HL-60 (cell line): ENCODE measurements around the gene OR6Y1.

ENCODE experiments used
- POLR2AphosphoS5 ChIP-seq: IDR thresholded peaks from 2 replicates; pipeline ENCODE4 v1.6.1; 2012; ENCODE audit warnings: low read depth
- TF ChIP-seq, protein P1 (sequence below): IDR thresholded peaks from one replicate; pipeline ENCODE4 v1.5.1; 2011; ENCODE audit warnings: low read length, control low read depth, inconsistent platforms; ENCODE audit not compliant: insufficient read depth

DNA sequence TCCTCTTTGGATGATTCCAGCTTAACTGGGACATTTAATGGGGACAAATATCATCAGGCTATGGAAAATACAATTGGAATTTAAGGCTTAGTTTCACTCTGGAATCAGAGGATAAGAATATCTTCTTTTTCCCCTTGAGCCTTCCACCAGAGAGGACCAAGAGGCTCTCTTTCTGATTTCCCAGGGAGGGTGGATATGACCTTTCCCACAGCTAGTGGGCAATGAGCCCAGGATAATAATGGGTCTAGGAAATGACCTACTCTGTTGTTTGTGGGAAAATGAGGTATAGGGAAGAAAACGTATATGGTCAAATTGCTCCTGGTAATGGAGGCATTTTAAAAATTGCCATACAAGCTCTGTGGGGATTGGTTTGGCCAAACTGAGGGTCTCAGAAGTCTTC, 1.9 kb downstream of the OR6Y1 start:
- no peak for TF ChIP-seq POLR2AphosphoS5
- TF ChIP-seq, protein P1, sequence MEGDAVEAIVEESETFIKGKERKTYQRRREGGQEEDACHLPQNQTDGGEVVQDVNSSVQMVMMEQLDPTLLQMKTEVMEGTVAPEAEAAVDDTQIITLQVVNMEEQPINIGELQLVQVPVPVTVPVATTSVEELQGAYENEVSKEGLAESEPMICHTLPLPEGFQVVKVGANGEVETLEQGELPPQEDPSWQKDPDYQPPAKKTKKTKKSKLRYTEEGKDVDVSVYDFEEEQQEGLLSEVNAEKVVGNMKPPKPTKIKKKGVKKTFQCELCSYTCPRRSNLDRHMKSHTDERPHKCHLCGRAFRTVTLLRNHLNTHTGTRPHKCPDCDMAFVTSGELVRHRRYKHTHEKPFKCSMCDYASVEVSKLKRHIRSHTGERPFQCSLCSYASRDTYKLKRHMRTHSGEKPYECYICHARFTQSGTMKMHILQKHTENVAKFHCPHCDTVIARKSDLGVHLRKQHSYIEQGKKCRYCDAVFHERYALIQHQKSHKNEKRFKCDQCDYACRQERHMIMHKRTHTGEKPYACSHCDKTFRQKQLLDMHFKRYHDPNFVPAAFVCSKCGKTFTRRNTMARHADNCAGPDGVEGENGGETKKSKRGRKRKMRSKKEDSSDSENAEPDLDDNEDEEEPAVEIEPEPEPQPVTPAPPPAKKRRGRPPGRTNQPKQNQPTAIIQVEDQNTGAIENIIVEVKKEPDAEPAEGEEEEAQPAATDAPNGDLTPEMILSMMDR, result no peak
